ENCODE results near the gene ADGRA3.

ADGRA3 gene

GRCh38 chr4:22471999-22472461 is 43.8 kb downstream of the ADGRA3 start:
- Histone ChIP-seq H4K20me1 (peaks cover 0 to 11% (median 0%) of the 10 kb centered on the region in 11 experiments; a peak in 3 of 22 replicates), H3K4me2 (peak overlapping the region in 8 of 11 experiments; percentile 11 to 60 (median 42); a peak in 15 of 22 replicates), H3K4me1 (peaks cover 8 to 32% (median 13%) of the 10 kb centered on the region in 10 experiments; a peak in 19 of 20 replicates), H3K36me3 (peaks cover 12 to 61% (median 50%) of the 10 kb centered on the region in 11 experiments; a peak in 20 of 22 replicates), H3K27me3 (no peaks in the 10 kb centered on the region), H3K27ac (peak overlapping the region in 6 of 11 experiments; percentile 0 to 32 (median 24); a peak in 4 of 22 replicates), H3K9ac (no peak overlapping the region), H3K9me3 (replicated peaks in 1 of 11) (peaks cover 0 to 10% (median 4%) of the 10 kb centered on the region in 11 experiments; a peak in 7 of 22 replicates), H3K4me3 (no peak overlapping the region)
- TF ChIP-seq Cebpa-rat (IDR thresholded peaks at IDR 0.05) = no peak

- Histone ChIP-seq H3K27me3 (no peaks in the 10 kb centered on the region), H4K20me1 (peaks cover 0 to 11% (median 0%) of the 10 kb centered on the region in 11 experiments; a peak in 3 of 22 replicates), H3K9ac (no peak overlapping the region), H3K4me1 (peaks cover 8 to 32% (median 13%) of the 10 kb centered on the region in 10 experiments; a peak in 19 of 20 replicates), H3K27ac (peak overlapping the region in 8 of 11 experiments; percentile 0 to 32 (median 21); a peak in 6 of 22 replicates), H3K4me3 (no peak overlapping the region), H3K4me2 (peak overlapping the region in 5 of 11 experiments; percentile 30 to 60 (median 48); a peak in 5 of 22 replicates), H3K36me3 (peaks cover 12 to 67% (median 51%) of the 10 kb centered on the region in 11 experiments; a peak in 20 of 22 replicates), H3K9me3 (replicated peaks in 1 of 11) (peaks cover 0 to 10% (median 4%) of the 10 kb centered on the region in 11 experiments; a peak in 7 of 22 replicates)
- TF ChIP-seq Cebpa-rat (IDR thresholded peaks at IDR 0.05) = no peak
Observed at GRCh38 chr4:22471419-22471818, 44.4 kb downstream of the ADGRA3 start.

GRCh38 chr4:22466581-22466980 is 49.3 kb downstream of the ADGRA3 start:
- no peaks in the 10 kb centered on the region for H3K27me3 ChIP-seq
- peaks cover 12 to 96% (median 76%) of the 10 kb centered on the region in 11 experiments; a peak in 20 of 22 replicates for H3K36me3 ChIP-seq
- H3K9ac ChIP-seq = no peak overlapping the region
- TF ChIP-seq Cebpa-rat (IDR thresholded peaks at IDR 0.05) = no peak
- peaks cover 0 to 10% (median 0%) of the 10 kb centered on the region in 11 experiments; a peak in 6 of 22 replicates for H3K9me3 ChIP-seq (replicated peaks in 1 of 11)
- H3K4me3 ChIP-seq = no peak overlapping the region
- no peak overlapping the region for H3K27ac ChIP-seq
- H3K4me2 ChIP-seq = no peak overlapping the region
- peaks cover under 1 to 8% (median 3%) of the 10 kb centered on the region in 10 experiments; a peak in 13 of 20 replicates for H3K4me1 ChIP-seq
- peaks cover 0 to 27% (median 7%) of the 10 kb centered on the region in 11 experiments; a peak in 8 of 22 replicates for H4K20me1 ChIP-seq

GRCh38 chr4:22465996-22466395 is 49.9 kb downstream of the ADGRA3 start:
- H3K4me3 ChIP-seq = no peak overlapping the region
- peaks cover 0 to 22% (median 7%) of the 10 kb centered on the region in 11 experiments; a peak in 8 of 22 replicates for H4K20me1 ChIP-seq
- no peak overlapping the region for H3K4me2 ChIP-seq
- H3K9me3 ChIP-seq (replicated peaks in 1 of 11) = peaks cover 0 to 10% (median 0%) of the 10 kb centered on the region in 11 experiments; a peak in 6 of 22 replicates
- peaks cover 11 to 96% (median 76%) of the 10 kb centered on the region in 11 experiments; a peak in 20 of 22 replicates for H3K36me3 ChIP-seq
- H3K27ac ChIP-seq = no peak overlapping the region
- no peaks in the 10 kb centered on the region for H3K27me3 ChIP-seq
- no peak for TF ChIP-seq Cebpa-rat (IDR thresholded peaks at IDR 0.05)
- peaks cover 0 to 8% (median 2%) of the 10 kb centered on the region in 10 experiments; a peak in 6 of 20 replicates for H3K4me1 ChIP-seq
- no peak overlapping the region for H3K9ac ChIP-seq

GRCh38 chr4:22465349-22465748 is 50.5 kb downstream of the ADGRA3 start:
- Histone ChIP-seq H3K4me1 (peaks cover 0 to 8% (median 2%) of the 10 kb centered on the region in 10 experiments; a peak in 6 of 20 replicates), H3K27me3 (no peaks in the 10 kb centered on the region), H4K20me1 (peaks cover 0 to 16% (median 7%) of the 10 kb centered on the region in 11 experiments; a peak in 8 of 22 replicates), H3K36me3 (peaks cover 6 to 96% (median 76%) of the 10 kb centered on the region in 11 experiments; a peak in 20 of 22 replicates), H3K4me2 (no peak overlapping the region), H3K27ac (no peak overlapping the region), H3K9me3 (replicated peaks in 1 of 11) (peaks cover 0 to 6% (median 0%) of the 10 kb centered on the region in 11 experiments; a peak in 4 of 22 replicates), H3K9ac (no peak overlapping the region), H3K4me3 (no peak overlapping the region)
- TF ChIP-seq Cebpa-rat (IDR thresholded peaks at IDR 0.05) = no peak

GRCh38 chr4:22463179-22463578 is 52.7 kb downstream of the ADGRA3 start:
- H3K9me3 ChIP-seq (replicated peaks in 1 of 11) = no peaks in the 10 kb centered on the region; a peak in 1 of 22 replicates
- no peak overlapping the region for H3K4me3 ChIP-seq
- H3K9ac ChIP-seq = no peak overlapping the region
- peaks cover 0 to 8% (median 2%) of the 10 kb centered on the region in 10 experiments; a peak in 6 of 20 replicates for H3K4me1 ChIP-seq
- no peak for TF ChIP-seq Cebpa-rat (IDR thresholded peaks at IDR 0.05)
- H4K20me1 ChIP-seq = peaks cover 0 to 16% (median 7%) of the 10 kb centered on the region in 11 experiments; a peak in 8 of 22 replicates
- no peak overlapping the region for H3K4me2 ChIP-seq
- no peak overlapping the region for H3K27ac ChIP-seq
- H3K27me3 ChIP-seq = no peaks in the 10 kb centered on the region
- H3K36me3 ChIP-seq = peaks cover 0 to 95% (median 64%) of the 10 kb centered on the region in 11 experiments; a peak in 16 of 22 replicates

GRCh38 chr4:22462688-22463087 is 53.2 kb downstream of the ADGRA3 start:
- peaks cover 0 to 4% (median 0%) of the 10 kb centered on the region in 10 experiments; a peak in 5 of 20 replicates for H3K4me1 ChIP-seq
- no peak overlapping the region for H3K4me3 ChIP-seq
- H4K20me1 ChIP-seq = peaks cover 0 to 16% (median 7%) of the 10 kb centered on the region in 11 experiments; a peak in 8 of 22 replicates
- TF ChIP-seq Cebpa-rat (IDR thresholded peaks at IDR 0.05) = no peak
- H3K9me3 ChIP-seq (replicated peaks in 1 of 11) = no peaks in the 10 kb centered on the region; a peak in 1 of 22 replicates
- peaks cover 0 to 95% (median 64%) of the 10 kb centered on the region in 11 experiments; a peak in 16 of 22 replicates for H3K36me3 ChIP-seq
- no peaks in the 10 kb centered on the region for H3K27me3 ChIP-seq
- no peak overlapping the region for H3K9ac ChIP-seq
- H3K4me2 ChIP-seq = no peak overlapping the region
- no peak overlapping the region for H3K27ac ChIP-seq

- no peaks in the 10 kb centered on the region for H3K27me3 ChIP-seq
- no peak overlapping the region for H3K4me2 ChIP-seq
- TF ChIP-seq Cebpa-rat (IDR thresholded peaks at IDR 0.05) = no peak
- H3K4me3 ChIP-seq = no peak overlapping the region
- H3K9me3 ChIP-seq (replicated peaks in 1 of 11) = no peaks in the 10 kb centered on the region
- no peak overlapping the region for H3K9ac ChIP-seq
- no peak overlapping the region for H3K27ac ChIP-seq
- no peaks in the 10 kb centered on the region for H3K4me1 ChIP-seq
- H4K20me1 ChIP-seq = peaks cover 0 to 16% (median 7%) of the 10 kb centered on the region in 11 experiments; a peak in 8 of 22 replicates
- peaks cover 0 to 89% (median 56%) of the 10 kb centered on the region in 11 experiments; a peak in 17 of 22 replicates for H3K36me3 ChIP-seq
Observed at GRCh38 chr4:22460266-22460665, 55.6 kb downstream of the ADGRA3 start.

- Histone ChIP-seq H3K4me2 (no peak overlapping the region), H3K27ac (no peak overlapping the region), H3K9me3 (replicated peaks in 1 of 11) (no peaks in the 10 kb centered on the region), H3K4me1 (peaks cover 0 to 4% (median 0%) of the 10 kb centered on the region in 10 experiments; a peak in 1 of 20 replicates), H3K27me3 (no peaks in the 10 kb centered on the region), H3K9ac (no peak overlapping the region), H3K4me3 (no peak overlapping the region), H3K36me3 (peaks cover 0 to 87% (median 51%) of the 10 kb centered on the region in 11 experiments; a peak in 18 of 22 replicates), H4K20me1 (peaks cover 0 to 10% (median 4%) of the 10 kb centered on the region in 11 experiments; a peak in 7 of 22 replicates)
- no peak for TF ChIP-seq Cebpa-rat (IDR thresholded peaks at IDR 0.05)
Observed at GRCh38 chr4:22458098-22458497, 57.8 kb downstream of the ADGRA3 start.

Measured in BLaER1 treated with 17β-estradiol and CSF1 and Interleukin-3, amounts not matched to agents 10 nM and 100 nM (cell line).